GM18507 (cell line): Measurements from ENCODE around the gene DIPK1B.

Experiments
- DNase-seq: peaks from one replicate; pipeline ENCODE4 v3.0.0; 2011; ENCODE audit warnings: low read depth; ENCODE audit not compliant: insufficient read length; ENCODE audit errors: extremely low spot score
- FAIRE-seq: peaks from 2 replicates; lab custom pipeline; 2011; peaks lifted over from hg19 to GRCh38; lab: Jason Lieb, UNC

DIPK1B gene

DNA sequence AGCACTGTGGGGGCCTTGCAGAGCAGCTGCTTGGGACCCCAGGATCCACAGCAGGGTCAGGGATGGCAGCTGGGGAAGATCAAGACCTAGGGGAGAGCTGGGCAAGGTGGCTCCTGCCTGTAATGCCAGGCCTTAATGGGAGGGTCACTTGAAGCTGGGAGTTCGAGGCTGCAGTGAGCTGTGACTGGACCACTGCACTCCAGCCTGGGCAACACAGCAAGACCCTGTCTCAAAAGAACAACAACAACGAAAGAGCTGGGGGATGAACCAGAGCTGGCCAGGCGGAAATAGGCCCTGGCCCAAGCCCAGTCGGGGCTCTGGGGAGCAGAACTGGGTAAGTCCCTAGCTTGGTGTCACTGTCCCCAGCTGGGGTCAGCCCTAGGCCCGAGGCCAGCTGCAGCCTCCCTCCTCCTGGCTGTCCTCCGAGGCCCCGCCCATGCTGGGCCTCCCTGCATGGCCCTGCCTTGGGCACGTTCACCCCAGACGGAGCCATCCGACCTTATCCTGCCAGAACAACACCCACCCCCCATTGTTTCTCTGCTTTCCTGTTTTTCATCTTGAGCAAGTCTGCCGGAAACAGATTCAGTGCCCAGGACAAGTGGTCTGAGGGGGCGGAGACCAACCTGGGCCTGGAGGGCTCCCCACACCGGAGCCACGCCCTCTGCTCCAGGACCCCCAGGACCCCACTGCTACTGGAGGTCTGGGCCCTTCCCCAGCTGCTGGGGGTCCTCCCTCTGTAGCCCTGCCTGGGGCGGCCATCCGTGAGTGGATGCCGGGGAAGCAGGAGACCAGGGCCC lies 1.9 kb downstream of the DIPK1B start:
- DNase-seq (no peak), FAIRE-seq (no peak)

DNA sequence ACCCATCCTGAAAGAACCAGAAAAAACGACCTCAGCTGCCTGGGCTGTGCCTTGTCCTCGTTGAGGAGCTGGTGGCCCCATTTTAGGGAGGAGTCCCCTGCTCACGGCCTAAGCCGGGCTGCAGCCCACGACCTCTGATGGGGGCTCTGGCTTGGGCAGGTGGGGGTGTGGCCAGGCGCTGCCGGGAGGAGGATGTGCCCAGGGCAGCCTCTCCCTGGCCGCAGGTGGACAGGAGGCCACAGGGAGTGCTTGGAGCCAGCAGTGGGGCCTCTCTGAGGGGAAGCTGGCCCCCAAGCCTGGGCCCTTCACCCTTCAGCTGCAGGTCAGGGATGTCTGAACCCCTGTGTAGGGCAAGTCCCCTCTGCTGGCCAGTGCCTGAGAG lies 2.5 kb downstream of the DIPK1B start:
- DNase-seq (no peak), FAIRE-seq (no peak)

GRCh38 chr9:136717399-136717798 lies 5.0 kb downstream of the DIPK1B start:
- FAIRE-seq (no peak), DNase-seq (no peak)

- no peak for DNase-seq
- FAIRE-seq: no peak
These were observed 6.2 kb downstream of the DIPK1B start for GRCh38 chr9:136718345-136719194.

- DNase-seq (no peak), FAIRE-seq (peak; percentile 39)
These were observed 7.0 kb downstream of the DIPK1B start for GRCh38 chr9:136719195-136719880.

DNA sequence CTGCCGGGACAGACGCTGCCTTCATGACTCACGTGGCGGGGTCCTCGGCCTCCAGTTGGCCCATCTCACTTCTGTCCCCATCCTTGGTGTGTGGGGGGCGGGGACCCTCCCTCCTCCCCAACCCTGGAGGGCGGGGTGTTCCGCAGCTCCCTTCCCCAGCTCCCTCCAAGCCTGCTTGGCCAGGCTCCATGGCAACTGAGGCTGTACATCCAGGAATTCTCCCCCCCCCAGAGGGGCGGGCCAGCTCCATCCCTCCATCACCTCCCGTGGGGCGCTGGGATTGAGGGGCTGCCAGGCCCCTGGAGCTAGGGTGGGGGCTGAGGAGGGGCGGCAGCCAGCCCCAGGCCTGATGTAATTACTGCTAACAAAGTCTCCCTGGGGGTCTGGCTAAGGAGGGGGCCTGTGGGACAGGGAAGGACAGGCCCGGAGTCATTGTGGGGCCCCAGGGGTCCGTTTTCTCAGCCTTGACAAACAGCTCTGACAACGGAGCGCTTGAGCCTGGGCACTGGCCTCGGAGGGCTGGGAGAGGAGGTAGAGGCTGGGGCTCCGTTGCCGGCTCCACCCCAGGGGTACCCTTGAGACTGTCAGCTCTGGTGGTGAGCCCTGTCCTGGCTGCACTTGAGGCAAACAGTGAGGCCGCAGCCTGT lies 8.0 kb downstream of the DIPK1B start:
- DNase-seq (no peak), FAIRE-seq (no peak)

DNA sequence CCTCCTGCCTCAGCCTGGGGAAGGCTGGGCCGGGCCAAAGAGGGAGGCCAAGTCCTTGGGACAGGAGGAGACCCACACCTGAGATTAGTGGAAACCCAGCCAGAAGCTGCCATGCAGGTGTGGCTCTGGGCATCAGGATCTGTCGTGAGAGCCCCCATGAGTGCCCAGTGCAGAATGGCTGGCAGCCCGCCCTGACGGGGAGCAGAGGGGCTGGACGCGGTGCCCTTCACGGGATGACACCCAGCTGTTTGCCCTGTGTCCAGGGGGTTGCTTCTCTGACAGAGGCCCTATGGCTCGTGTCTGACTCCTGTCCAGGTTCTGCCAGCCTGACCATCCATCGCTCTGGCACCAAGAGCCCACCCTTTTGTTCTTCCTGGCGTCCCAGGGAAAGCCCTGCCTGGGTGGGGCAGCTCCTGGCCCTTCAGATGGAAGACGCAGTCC lies 8.5 kb downstream of the DIPK1B start:
- DNase-seq: no peak

DNA sequence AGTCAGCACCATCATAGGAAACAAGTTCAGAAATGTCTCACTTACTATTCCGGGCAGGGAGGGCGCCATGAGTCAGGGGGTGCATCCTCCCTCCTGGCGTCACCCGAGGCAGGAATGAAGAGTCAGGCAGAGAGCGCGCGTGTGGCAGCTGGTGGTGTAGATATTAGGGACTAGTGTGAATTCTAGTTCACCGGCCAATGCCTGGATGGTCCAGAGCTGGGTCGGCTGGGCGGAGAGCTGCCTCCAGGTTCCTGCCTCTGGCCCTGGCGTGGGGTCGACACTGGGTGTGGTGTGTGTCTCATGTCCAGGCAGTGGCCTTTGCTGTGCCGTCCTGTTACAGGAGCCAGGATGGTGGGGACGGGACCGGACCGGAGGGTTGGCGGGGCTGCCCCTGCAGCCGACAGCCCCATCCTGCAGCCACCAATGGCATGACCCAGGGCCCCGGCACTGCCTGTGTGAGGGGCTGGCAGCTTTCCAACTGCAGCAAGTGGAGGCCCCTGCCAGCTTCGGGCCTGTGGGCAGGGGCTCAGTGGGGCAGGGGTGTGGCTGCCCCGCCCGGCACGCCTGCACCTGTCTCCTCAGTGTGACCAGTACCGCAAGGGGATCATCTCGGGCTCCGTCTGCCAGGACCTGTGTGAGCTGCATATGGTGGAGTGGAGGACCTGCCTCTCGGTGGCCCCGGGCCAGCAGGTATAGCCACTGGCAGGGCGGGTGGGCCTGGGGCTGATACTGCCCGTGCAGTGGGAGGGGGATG lies 9.1 kb downstream of the DIPK1B start:
- no peak for FAIRE-seq
- DNase-seq: no peak

More for the DNA sequence above, 8.5 kb downstream of the DIPK1B start:
- FAIRE-seq: no peak

- DNase-seq (no peak), FAIRE-seq (no peak)
These were observed 10.0 kb downstream of the DIPK1B start for GRCh38 chr9:136722093-136722968.

- no peak for DNase-seq
- FAIRE-seq: no peak
These were observed 10.6 kb downstream of the DIPK1B start for GRCh38 chr9:136722969-136723356.

DNA sequence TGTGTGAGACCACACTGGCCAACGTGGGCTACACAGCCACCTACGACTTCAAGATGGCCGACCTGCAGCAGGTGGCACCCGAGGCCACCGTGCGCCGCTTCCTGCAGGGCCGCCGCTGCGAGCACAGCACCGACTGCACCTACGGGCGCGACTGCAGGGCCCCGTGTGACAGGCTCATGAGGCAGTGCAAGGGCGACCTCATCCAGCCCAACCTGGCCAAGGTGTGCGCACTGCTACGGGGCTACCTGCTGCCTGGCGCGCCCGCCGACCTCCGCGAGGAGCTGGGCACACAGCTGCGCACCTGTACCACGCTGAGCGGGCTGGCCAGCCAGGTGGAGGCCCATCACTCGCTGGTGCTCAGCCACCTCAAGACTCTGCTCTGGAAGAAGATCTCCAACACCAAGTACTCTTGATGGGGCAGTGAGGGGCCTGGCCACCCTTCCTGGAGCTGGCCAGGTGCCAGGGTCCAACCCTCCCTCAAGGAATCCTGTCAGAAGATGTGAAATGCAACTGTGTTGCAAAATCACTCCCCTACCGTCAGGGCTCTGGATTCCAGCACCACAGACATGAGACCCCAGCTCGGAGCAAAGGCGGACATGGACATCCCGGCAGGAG lies 11.1 kb downstream of the DIPK1B start:
- FAIRE-seq (no peak), DNase-seq (no peak)

DNA sequence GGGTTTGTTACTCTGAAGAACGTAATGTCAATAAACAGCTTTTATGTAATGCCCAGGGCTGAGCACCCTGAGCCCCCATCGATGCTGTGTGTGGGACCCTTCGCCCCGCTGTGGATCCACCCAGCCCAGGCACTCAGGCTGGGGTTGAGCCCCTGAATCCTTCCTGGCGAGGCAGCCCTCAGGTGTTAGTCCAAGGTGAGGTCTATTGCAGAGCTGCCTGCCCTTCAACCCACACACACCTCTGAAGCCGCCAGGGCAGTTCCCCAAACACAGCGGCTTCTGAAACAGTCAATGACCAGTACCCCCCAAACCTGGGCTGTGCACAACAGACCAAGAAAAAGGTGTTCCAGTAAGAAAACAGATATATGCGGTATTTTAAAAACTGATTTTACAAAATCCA lies 11.6 kb downstream of the DIPK1B start:
- FAIRE-seq: no peak
- no peak for DNase-seq

DNA sequence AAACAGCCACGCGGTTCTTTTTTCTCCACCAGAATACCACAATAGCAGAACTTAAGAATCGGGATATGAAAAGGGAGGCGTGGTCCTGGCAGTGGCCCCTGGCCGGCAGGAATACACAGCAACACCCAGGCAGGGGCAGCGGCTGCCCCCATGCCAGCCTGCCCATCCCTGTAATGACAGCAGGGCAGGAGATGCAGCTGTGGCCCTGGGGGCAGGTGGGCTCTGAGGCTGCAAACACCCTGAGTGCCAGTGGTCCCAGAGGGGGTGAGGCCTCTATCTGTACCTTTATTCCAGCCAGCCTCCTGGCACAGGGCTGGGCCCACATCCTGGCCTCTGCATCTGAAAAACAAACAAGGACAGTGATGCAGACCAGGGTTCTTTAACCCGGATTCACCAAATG lies 12.4 kb downstream of the DIPK1B start:
- FAIRE-seq: no peak
- no peak for DNase-seq

DNA sequence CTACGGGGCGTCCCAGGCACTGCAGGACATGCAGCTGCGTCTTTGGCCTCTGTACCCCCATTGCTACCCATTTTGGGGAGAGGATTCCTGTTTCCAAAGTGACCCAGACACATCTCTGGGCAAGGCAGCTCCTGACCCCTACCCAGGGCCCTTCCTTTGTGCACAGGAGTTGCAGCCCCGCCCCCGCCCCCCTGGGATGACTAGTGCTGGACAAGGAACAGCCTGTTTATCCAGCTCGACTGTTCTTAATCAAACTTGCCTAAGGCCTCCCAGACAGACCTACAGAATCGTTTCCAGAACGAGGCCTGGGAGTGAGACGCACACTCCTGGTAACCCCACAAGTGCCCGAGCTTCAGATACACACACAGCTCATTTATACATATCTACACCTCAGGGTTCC lies 13.2 kb downstream of the DIPK1B start:
- no peak for DNase-seq
- FAIRE-seq: no peak

DNA sequence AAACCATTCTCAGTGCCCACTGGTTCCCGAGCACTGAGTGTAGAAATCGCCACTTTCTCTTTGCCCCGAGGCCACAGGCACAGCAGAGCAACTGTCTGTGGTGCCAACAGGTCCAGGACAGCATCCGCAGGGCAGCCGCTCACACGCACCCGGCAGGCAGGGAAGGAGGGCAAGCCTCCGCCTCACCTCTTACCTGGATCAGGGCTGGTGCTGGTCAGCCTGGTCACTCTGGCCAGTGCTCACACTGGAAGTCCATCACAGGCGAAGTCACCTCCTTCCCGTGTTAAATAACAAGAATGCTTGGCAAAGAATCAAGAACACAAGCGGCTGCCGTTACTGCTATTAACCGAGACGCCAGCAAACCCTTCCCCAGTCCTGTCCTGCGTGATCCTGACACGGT lies 13.7 kb downstream of the DIPK1B start:
- no peak for FAIRE-seq

DNA sequence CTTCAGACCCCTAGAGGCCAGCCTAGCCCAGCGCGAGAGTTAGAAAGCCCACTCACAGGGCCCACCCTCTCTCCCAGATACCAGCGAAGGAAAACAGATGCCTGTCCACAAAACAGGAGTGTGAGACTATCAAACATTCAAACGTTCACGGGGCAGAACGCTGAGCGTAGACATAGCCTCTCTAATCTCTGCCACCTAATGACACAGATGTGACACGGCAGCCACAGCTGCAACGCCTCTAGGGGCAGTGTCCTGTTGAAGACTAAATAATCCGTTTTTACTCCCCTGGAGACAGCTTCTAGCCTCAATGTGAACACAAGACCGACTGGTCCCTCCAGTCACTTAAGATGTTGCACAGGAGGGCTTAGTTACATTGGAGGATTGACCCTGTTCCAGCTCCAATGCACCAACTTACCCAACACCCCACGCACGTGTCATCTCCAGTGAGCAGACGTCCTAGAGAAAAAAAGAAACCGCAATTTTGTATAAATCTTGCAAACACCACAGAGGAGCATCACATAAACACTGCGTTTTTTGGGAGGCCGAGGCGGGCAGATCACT lies 14.3 kb downstream of the DIPK1B start:
- peak; percentile 87 for FAIRE-seq
- no peak for DNase-seq

More for the DNA sequence above, 13.7 kb downstream of the DIPK1B start:
- DNase-seq: no peak

DNA sequence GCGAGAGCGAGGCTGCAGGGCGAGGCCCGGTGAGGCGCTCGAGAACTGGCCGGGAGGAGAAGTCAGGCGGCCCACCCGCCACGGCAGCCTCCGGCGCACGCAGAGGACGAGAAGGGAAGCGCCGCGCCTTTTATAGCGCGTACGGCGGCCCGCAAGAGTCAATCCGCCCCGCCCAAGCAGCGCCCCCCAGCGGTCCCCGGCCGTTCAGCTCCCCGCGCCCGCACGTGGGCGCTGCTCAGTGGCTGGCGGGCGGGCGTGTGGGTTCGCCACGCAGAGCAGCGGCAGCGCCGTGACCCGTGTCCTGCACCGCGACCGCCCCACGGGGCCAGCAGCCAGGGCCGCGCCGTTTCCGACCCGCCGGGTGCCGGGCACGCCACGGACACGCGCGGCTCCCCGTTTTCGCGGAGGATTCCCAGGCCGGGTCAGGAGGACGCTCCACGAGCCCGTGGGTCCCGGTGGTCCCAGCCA lies 15.7 kb downstream of the DIPK1B start:
- DNase-seq: peak; percentile 98
- FAIRE-seq: peak; percentile 52
